NCI-H526 (cell line): ENCODE measurements around the gene MAGOH.
A peak's percentile ranks its signal among the peaks of the same experiment; 100 is the strongest.
"Not testable (repeated sequence)": the region's sequence is repeated elsewhere in the genome, so short reads cannot be mapped to it uniquely, and the experiment has no call there.

Source experiments
- DNase-seq, 2 experiments: peaks; one replicate each; lab custom pipeline; 2025; lab: John Stamatoyannopoulos, UW

The MAGOH gene

DNA sequence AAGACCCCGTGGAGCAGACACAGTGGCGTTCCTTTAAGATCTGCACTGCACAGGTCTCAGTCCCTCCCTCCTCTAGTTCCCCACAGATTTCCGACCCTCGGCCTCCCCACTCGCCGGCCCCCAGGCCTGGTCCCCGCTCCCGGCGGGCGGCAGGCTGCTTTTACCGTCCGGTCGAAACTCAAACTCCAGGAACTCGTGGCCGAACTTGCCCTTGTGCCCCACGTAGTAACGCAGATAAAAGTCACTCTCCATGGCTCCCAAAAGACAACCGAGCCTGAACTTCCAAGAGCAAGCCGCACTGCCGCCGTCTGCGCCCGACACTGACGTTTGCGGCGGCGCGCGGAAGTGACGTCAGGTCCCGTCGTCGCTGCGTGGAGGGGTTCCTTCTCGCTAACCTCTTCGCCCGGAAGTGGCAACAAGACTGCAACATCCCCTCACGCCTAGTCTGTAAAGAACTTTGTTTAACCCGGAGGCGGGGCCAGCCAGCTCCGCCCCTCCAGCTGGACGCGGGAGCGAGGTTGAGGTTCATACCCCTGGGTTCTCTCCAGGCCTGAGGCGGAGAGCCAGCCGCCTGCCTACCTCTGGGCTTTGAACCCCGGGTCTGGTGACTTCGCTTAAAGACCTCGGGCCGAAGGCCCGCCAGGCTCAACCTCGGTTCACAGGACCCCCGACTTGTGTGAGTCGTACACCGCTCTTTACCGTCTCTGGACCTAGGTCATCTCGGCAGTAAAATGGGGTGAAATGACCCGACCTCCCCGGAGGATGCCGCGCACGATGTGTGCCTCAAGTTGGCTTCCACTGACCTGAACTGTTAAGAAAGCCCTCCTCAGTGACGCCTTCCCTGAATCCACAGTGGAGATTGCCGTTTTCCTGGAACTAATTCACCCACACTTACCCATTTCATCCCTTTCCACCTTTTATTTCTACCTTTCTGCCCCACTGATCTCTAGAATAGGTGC, at the start of gene MAGOH:
MAGOH (minus strand) TSS at position 322 of the 959 bp plus-strand sequence; CDS start at position 252, 70 bp downstream.
- DNase-seq: peak; percentile 83 to 95

DNA sequence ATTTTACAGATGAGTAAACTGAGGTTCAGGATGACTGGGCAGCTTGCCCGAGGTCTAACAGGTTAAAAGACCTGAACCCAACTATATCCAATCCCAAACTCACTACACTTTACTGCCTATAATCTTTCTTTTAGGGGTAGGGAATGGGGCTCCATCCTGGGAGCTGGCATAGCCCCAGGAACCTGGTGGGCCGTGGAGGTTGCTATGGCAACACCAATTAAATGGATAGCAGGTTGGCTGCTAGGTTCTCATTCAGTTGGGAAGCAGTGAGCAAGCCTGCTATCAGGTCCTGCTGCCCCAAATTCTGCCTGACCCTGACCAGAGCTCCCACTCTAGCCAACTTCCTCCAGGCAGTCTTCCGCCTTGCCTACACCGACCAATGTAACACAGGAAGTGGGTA, 48.6 kb upstream of the MAGOH start:
- peak in 1 of 2 experiments; percentile 43 for DNase-seq

DNA sequence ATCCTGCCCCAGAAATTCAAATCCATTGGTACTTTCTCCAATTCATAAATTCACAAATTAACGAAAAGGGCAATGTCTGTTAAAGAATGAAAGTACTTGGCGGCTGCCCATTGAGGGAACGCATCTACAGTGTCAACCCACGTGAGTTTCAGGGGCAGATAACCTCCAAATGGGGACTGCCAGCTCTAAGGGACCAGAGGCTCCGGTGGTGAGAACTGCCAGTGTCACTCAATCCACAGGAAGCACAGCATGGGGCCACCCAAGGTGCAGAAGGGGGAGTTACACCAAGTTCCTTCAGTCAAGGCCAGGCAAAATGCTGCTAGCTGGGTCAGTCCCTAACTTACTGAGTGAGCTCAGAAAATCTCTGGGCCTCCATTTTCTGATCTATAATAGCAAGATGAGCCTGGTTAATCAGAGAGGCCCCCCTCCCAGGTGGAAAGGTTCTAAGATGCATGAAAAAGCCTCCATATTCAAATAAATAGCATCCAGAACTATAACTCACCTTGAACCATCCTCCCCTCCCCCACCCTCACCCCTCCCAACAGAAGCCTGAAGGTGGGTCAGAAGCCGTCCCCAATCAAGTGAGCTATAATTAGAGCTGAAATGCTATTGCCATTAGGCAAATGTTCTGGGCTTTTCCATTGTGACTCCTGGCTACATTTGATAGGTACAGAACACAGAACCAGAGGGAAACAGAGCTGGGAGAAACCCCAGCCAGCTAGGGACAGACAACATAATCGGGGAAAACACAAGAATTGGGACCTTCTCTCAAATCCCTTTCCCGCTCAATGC, 47.8 kb upstream of the MAGOH start:
- peak in 1 of 2 experiments; percentile 8 for DNase-seq

DNA sequence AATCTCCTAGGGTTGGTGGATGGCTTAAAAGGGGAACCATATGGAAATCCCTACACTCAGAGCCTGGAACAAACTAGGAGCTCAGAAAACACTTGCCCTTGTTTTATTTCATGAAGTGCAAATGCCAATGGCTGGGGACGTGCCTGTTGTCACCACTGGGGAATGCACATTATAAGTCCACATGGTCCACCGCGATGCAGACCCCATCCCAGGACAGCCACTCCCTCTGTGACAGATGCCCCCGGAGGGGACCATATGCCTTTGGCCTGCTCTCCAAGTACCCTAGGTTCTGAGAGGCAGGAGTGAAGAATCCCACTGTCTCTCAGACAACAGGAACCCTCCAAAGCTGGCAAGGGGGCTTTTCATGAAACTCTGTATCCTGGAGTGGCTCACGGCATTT, 47.2 kb upstream of the MAGOH start:
- DNase-seq: no peak

DNA sequence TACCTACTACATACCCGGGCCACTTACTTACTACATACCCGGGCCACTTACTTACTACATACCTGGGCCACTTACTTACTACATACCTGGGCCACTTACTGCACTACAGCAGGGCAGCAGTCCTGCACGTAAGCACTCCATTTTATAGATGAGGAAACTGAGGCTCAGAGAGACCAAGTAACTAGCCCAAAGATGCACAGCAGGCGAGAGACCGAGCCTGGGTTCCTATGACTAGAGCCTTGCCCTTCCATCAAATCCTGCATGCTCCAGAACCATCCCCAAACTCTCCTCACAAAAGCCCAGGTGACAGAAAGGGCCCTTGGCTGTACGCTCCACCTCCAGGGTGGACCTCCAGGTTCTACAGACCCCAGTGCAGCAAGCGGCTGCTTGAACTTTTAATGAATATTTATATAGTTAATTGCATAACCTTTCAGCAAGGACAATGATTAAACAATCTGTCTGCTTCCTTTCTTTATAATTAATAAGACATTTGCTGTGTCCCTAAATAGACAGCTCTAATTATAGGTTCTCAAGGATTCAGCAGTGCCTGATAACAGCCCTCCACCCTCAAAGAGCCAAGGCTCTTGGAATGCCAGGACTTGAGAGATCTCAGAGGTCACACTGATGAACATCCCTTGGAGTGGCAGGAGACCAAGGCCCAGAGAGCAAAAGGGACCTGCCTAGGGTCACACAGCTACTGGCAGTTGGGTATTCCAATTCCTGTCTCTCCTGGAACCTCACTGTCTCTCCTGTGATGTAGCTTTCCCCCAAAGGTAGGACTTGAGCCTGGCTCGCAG, 46.1 kb upstream of the MAGOH start:
- no peak for DNase-seq

DNA sequence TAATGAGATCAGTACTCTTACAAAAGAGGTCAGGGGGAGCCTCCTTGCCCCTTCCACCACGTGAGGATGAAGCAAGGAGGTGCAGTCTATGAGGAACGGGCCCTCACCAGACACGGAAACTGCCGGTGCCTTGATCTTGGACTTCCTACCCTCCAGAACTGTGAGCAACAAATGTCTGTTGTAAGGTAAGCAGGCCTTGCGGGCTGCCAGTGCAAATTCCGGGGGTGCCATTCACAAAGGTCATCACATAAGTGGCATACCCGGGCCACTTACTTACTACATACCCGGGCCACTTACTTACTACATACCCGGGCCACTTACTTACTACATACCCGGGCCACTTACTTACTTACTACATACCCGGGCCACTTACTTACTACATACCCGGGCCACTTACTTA, 44.8 kb upstream of the MAGOH start:
- DNase-seq: not testable (repeated sequence)

DNA sequence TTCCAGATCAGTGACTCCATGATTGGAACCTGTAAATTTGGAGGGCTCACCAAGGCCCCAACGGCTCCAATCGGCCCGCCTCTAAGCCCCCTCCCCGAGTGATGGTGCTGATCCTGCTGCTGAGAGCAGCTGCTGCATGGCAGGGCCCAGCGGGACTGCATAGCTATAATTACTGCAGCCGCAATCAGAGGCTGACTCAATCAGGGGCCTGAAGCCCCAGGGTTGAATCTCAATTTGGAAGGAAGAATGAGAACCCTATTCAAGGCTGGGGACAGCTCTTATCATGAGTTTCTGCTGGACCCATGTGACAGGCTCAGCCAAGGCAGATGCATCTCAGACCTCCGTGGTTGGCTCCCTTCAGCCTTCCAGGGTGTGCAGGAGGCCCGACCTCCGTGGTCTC, 42.8 kb upstream of the MAGOH start:
- no peak for DNase-seq

DNA sequence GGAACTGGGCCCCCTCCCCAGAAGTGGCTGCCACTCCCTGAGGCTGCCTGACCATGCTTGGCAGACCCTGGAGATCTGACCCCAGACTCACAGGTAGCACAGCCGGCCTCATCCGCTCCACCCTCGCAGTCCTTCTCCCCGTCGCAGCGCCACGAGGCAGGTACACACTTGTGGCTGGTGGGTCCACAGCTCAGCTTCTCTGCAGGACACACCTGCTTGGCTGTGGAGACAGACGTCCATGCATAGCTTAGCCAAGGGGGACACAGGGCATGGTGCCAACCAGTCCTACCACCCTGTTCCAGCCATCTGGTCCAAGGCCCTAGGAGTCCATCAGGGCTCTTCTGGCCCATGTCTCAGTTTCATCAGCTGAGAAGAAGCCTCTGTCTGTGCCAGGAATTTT, 42.2 kb upstream of the MAGOH start:
- no peak for DNase-seq

DNA sequence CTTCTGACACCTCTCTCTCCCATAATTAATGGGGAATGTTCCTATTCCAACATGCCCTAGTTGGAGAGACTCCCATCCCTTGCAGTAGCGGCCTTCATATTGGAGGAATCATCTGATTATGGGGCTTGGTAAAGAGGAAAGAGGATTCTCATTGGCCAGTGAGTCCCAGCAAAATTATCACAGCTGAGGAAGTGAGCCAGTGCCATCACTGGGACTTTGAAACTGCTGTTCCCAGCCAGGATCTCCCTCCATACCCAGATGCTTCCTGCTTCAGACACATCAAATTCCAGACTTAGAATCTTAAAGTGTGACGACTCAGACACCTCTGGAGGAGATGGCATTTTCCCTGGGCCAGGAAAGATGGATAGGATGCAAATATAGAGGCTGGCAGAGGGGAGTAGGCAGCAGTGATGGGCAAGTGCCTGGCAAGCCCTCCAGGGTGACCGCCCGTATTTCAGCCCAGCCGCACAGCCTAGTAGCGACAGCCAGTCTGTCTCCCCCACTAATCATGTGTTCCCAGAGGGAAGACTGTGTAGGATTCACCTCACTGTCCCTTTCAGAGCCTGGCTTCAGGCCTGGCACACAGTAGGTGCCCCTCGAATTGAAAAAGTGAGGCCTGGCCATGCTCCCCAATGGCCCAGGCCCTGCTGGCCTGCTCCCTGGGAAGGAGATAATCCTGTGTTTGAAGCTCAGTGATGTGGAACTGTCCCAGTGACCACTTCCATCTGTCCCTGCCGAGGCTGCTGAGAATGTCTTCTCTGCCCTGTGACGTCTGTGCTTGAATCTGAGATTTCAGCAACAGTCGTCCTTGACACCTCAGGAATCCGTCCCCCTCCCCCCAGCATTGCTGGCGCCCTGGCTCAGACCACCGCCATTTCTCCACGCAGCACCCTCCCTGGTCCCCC, 41.2 kb upstream of the MAGOH start:
- DNase-seq: no peak

DNA sequence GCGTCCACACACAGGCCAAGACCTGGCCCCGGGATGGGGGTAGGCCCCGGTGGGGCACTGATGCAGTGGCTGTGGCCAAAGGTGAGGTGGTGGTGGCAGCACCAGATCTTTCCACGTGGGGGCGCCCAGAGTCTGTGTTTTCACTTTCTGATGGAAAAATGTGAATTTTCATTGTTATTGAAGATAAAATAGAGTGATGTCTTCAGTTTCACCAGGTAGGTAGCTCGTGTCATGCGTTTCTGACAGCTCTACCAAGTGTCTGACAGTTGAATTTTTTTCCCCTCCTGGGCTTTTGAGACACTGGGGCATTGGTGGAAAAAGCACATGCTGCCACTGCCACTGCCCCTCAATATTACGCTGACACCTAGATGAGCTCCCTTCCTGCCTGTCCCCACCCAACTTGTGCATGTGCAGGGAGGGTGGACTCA, 40.0 kb upstream of the MAGOH start:
- peak in 1 of 2 experiments; percentile 35 for DNase-seq

DNA sequence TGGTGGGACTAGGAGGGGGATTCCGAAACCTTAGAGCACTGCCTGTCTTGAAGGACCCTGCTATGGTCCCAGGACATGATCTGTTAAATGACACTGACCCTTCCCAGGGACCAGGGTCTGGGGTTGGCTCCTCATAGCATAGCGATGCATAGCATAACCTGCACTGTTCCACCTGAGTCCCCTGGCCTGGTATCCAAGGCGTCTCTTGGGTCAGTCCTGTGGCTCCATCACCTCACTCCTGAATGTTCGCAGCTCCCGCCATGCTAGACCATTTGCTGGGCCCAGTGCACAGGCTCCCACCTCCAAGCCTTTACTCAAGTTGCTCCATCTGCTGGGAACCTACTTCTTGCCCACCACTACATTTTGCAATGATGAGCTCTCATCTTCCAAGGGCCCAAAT, 39.0 kb upstream of the MAGOH start:
- DNase-seq: no peak

DNA sequence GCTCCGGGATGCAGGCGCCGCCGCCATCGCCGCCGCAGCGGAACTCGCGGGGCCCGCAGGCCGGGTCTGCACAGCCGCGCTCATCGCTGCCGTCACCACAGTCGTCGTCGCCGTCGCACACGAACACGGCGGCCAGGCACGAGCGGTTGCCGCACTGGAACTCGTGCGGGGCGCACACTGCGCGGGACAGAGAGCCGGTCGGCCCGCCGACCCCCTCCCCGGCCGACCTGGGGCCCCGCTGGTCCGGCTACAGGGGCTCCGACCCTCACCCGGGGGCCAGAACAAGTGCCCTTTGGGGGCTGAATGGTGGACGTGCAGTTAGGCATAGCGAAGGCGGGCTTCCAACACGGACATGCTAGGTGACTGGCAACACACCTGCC, 38.6 kb upstream of the MAGOH start:
- DNase-seq: no peak

DNA sequence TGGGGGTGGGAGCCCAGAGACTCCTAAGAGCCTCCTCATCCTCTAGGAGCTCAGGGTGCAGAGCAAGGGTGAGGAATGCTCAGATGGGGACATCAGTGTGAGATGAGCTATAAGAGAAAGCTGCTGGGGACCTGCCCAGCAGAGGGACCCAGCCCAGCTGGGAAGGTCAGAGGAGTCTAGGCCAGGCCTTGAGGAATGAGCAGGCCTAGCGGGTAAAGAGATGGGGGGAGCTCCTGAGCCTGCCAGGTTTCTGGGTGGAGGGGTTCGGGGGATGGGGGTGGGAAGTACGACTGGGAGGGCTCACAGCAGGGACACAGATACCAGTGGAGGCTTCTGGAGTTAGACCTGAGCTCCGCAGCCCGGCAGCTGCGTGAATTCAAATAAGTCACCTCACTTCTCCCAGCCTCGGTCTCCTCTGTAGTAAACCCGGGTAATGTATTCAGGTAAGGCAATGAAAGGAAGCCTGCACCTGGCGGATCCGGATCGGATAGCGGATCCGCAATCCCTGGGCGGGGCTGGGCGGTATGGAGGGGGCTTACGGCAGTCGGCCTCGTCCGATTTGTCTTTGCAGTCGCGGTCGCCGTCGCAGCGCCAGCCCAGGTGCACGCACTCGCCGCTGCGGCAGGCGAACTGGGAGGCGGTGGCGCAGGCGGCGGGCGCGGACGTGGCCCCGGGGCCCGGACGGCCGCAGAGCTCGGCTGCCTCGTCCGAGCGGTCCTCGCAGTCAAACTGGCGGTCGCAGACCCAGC, 38.0 kb upstream of the MAGOH start:
- no peak for DNase-seq

DNA sequence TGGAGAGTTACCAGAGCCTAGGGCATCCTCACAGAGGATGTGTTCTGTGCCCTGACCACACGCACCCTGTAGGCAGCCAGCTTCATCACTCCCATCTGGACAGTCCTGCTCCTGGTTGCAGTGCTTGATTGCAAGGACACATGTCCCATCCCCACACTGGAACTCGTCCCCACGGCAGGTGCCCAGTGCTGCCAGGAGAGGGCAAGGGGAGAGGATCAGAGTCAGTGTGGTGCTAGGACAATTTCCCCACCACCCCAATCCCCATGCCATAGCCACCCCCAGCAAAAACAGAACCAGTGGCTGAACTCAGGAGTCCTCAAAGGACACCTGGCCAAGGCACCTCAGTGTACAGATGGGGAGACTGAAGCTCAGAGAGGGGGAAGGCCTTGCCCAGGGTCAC, 37.2 kb upstream of the MAGOH start:
- DNase-seq: no peak

DNA sequence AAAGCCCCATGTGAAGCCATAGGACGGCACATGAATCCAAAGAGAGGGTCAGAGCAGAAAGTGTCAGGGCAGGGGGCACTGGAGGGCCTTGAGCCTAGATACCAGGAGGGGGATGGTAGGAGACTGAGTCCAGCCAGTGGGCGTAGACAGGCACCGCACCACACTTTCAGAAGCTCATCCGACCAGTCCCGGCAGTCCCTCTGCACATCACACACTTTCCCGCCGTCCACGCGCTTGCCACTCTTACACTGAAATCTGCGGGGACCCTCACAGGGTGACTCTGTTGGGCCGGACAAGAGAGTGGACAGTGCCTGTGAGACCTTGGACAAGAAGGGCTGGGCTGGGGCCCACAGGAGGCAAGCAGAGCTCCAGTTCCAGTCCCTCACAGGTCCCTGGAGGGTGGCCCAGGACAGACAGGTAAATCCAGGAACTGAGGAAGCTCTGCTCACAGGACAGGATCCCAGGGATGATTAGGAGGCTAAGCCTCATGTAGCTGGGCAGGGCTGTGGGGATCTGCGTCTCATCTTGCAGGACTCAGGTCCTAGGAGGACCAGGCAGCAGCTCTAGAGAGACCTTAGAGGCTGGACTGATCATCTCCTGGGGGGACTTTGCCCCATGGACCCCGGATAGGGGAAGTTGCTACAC, 36.3 kb upstream of the MAGOH start:
- DNase-seq: no peak

DNA sequence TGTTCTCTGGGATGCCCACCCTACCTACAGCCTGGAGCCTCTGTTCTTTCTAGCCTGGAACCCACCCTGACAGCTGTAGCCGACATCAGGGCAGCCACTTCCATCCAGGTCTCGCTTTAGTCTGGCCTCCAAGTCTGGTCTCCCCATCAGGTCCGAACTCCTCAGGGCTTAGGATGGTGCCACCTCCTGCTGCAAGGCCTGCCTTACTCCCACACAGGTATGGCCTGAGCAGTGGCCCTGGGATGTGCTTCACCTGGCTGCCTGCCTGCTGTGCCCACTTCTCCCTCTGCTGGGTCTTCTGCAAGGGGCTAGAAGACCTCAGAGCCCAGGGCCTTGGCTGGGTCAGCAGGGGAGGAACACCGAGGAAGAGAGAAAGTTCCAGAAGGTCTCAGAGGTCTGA, 35.7 kb upstream of the MAGOH start:
- DNase-seq: no peak

DNA sequence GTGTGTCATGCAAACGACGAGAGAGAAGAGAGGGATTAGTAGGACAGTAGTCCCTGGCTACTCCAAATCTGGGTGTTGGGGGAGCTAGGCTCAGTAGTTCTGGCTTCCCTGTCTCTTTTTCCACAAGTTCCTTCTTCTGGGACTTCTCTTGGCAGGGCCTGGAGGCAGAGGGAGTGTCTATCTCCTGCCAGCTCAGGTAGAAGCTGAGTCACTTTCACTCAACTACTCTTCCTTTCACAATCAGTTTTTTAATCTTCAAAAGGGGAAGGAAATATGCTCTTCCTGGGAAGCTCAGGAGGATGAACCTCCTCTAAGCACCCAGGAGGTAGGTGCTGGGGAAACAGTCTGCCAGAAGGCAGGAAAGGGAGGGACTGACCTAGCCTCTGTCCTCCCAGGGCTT, 35.2 kb upstream of the MAGOH start:
- DNase-seq: no peak

DNA sequence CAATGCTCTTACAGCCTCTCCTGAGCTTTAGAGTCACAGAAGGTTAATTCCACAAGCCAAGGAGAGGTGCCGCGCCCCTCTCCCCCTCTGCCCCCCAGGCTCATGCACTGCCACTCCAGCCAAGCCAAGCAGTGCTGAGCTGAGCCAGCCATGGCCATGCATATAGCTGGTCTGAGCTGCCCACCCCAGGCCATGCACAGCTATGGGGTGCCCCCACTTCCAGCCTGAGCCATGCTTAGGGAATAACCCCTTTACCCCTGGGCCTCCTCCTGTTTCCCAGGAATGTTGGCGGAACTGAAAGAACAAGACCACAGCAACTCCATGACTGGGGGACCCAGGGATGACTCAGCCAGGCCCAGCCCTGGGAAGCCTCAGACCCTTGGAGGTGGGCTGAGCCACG, 34.0 kb upstream of the MAGOH start:
- DNase-seq: no peak

DNA sequence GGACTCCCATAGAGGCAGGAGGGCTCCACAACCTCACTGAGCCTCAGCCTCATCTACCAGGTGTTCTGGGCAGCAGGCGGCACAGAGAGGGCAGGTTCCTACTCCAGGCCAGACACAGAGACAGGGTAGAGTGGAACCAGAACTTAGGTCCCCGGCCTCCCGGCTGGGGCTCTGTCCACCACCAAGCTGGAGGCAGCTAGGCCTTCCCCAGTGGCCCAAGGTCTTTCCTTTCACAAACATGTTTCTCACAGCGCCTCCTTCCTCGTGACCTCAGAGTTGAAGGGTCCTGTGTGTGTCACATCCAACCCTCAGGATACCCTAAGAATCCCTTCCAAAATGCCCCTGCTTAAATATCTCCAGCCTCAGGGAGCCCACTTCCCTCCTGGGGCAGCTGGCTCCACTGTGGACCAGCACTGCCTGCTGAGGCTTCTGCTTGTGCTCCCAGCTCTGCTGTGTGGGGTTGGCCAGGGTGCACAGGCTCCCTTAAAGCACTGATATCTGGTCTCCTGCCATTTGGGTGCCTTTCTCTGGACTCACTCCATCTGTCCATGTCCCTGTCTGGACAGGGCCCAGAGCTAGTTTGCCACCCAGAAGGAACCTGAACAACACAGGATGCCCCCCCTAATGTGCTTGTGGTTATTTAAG, 33.2 kb upstream of the MAGOH start:
- no peak for DNase-seq
